K562 (cell line): ENCODE data around the gene ISG20L2. TPM values are rescaled to one million over a fixed set of nuclear protein-coding genes. Genes with fewer than 3 reads are reported as not detected.
A peak's percentile ranks its signal among the peaks of the same experiment; 100 is the strongest.

Source experiments
- AFF4 ChIP-seq: sonication (generic); formaldehyde crosslinking; IDR thresholded peaks from 2 replicates; pipeline ENCODE4 v1.8.0; 2023; ENCODE audit warnings: mild to moderate bottlenecking, missing genetic modification reagents
- ATF2 ChIP-seq: sonication (generic); formaldehyde crosslinking; IDR thresholded peaks from 2 replicates; pipeline ENCODE4 v1.8.1; 2022; ENCODE audit warnings: missing genetic modification reagents
- CBX2 ChIP-seq: fragments of 200-600 bp; sonication (generic); IDR thresholded peaks from one replicate; pipeline ENCODE4 v1.6.1; 2012; ENCODE audit warnings: mild to moderate bottlenecking, low read length, inconsistent platforms; ENCODE audit not compliant: insufficient read depth, poor library complexity, severe bottlenecking
- CREBBP ChIP-seq: IDR thresholded peaks from one replicate; pipeline ENCODE4 v1.6.1; 2012; ENCODE audit warnings: low read depth, mild to moderate bottlenecking, control low read depth, inconsistent platforms, low read length
- DPF2 ChIP-seq: fragments of 450-650 bp; IDR thresholded peaks from 2 replicates; pipeline ENCODE4 v1.6.1; 2016
- EGR1 ChIP-seq: fragments of 450-650 bp; conservative IDR thresholded peaks from 2 replicates; pipeline ENCODE4 v1.6.1; 2017; ENCODE audit warnings: mild to moderate bottlenecking
- EZH2 ChIP-seq: IDR thresholded peaks from 2 replicates; pipeline ENCODE4 v1.6.1; 2012; ENCODE audit warnings: low read depth, mild to moderate bottlenecking, inconsistent platforms, low read length, borderline replicate concordance
- GABPB1 ChIP-seq: sonication (generic); formaldehyde crosslinking; IDR thresholded peaks from 2 replicates; pipeline ENCODE4 v1.8.0; 2022; ENCODE audit warnings: mild to moderate bottlenecking, missing genetic modification reagents
- HNRNPLL ChIP-seq: fragments of 200-400 bp; formaldehyde crosslinking; IDR thresholded peaks from 2 replicates; pipeline ENCODE4 v1.6.1; 2017; ENCODE audit warnings: low read length, low read depth, mild to moderate bottlenecking; ENCODE audit not compliant: poor library complexity, severe bottlenecking
- IRF9 ChIP-seq: fragments of 450-650 bp; IDR thresholded peaks from 2 replicates; pipeline ENCODE4 v1.6.1; 2016; ENCODE audit warnings: missing biosample characterization, missing genetic modification characterization
- MAFK ChIP-seq: IDR thresholded peaks from 2 replicates; pipeline ENCODE4 v1.6.1; 2011; ENCODE audit warnings: low read length, improper control_type of control experiment
- MED1 ChIP-seq: sonication (generic); formaldehyde crosslinking; IDR thresholded peaks from 2 replicates; pipeline ENCODE4 v1.8.1; 2023; ENCODE audit warnings: missing genetic modification reagents, borderline replicate concordance
- PCBP2 ChIP-seq: fragments of 200-400 bp; formaldehyde crosslinking; IDR thresholded peaks from 2 replicates; pipeline ENCODE4 v1.6.1; 2018; ENCODE audit warnings: low read length, low read depth, mild to moderate bottlenecking, moderate library complexity; ENCODE audit not compliant: poor library complexity, severe bottlenecking
- PHB2 ChIP-seq: fragments of 450-650 bp; IDR thresholded peaks from 2 replicates; pipeline ENCODE4 v1.6.1; 2017; ENCODE audit warnings: low read depth
- PURB ChIP-seq: sonication (generic); formaldehyde crosslinking; IDR thresholded peaks from 2 replicates; pipeline ENCODE4 v1.9.0; 2021; ENCODE audit warnings: low read depth, mild to moderate bottlenecking, missing genetic modification reagents
- TAL1 ChIP-seq: fragments of 450-650 bp; IDR thresholded peaks from 2 replicates; pipeline ENCODE4 v1.6.1; 2016; ENCODE audit warnings: mild to moderate bottlenecking
- TCF7 ChIP-seq: sonication (generic); IDR thresholded peaks from 2 replicates; pipeline ENCODE4 v1.6.1; 2016; ENCODE audit warnings: antibody characterized with exemption, borderline replicate concordance
- ZKSCAN1 ChIP-seq: fragments of 150-350 bp; IDR thresholded peaks from 2 replicates; pipeline ENCODE4 v1.6.1; 2016; ENCODE audit warnings: low read depth, low read length
- ZNF12 ChIP-seq: sonication (generic); formaldehyde crosslinking; IDR thresholded peaks from 2 replicates; pipeline ENCODE4 v1.4.0; 2020; ENCODE audit warnings: mild to moderate bottlenecking, missing genetic modification reagents
- ZNF143 ChIP-seq: sonication (generic); formaldehyde crosslinking; IDR thresholded peaks from 2 replicates; pipeline ENCODE4 v1.9.0; 2022; ENCODE audit warnings: mild to moderate bottlenecking, missing genetic modification reagents
- ZNF197 ChIP-seq: fragments of 200-800 bp; sonication (Bioruptor generic); IDR thresholded peaks from 2 replicates; pipeline ENCODE4 v1.6.1; 2016; ENCODE audit warnings: low read depth, missing genetic modification characterization, missing compliant biosample characterization
- ZNF282 ChIP-seq: sonication (generic); formaldehyde crosslinking; IDR thresholded peaks from 2 replicates; pipeline ENCODE4 v1.8.1; 2023; ENCODE audit warnings: missing genetic modification reagents
- ZNF408 ChIP-seq: fragments of 250-450 bp; sonication (Bioruptor Pico); IDR thresholded peaks from 2 replicates; pipeline ENCODE4 v1.4.0; 2020; ENCODE audit warnings: low read depth, mild to moderate bottlenecking, moderate library complexity
- ZNF431 ChIP-seq: sonication (generic); formaldehyde crosslinking; IDR thresholded peaks from 2 replicates; pipeline ENCODE4 v1.8.0; 2022; ENCODE audit warnings: mild to moderate bottlenecking, missing genetic modification reagents
- polyA plus RNA-seq, 8 experiments: library from polyadenylated mRNA; depleted of rRNA in 4 of 8; stranded (reverse) in 5 of 8; unstranded in 3 of 8; fragments of >200 nt; fragmentation: Nextera tagmentation in 2 of 8; fragmentation: Illumina TruSeq in 1 of 8; extraction: Ambion mirVana in 2 of 8; extraction: Trizol in 1 of 8; gene quantifications; 2 replicates each; pipeline versions ENCODE4 v1.2.1 to v1.2.3, GENCODE V29; 2011 to 2014; ENCODE audit warnings: inconsistent platforms in 1 of 8, missing spikeins in 1 of 8
- total RNA-seq, 7 experiments: library from RNA; depleted of rRNA in 6 of 7; stranded (reverse); fragments of >200 nt in 6 of 7; fragmentation: Illumina TruSeq in 2 of 7; extraction: Trizol in 2 of 7; gene quantifications; 2 replicates each; pipeline versions ENCODE4 v1.2.1 to v1.2.3, GENCODE V29; 2011 to 2021; ENCODE audit warnings: low replicate concordance in 1 of 7

ISG20L2 gene
- total and polyA plus RNA-seq, 9 of the 15 experiments (the other 6 are each of a cell fraction or from before 2014, with no cell fraction given): 21.3 to 130 (median 50.3) TPM

DNA sequence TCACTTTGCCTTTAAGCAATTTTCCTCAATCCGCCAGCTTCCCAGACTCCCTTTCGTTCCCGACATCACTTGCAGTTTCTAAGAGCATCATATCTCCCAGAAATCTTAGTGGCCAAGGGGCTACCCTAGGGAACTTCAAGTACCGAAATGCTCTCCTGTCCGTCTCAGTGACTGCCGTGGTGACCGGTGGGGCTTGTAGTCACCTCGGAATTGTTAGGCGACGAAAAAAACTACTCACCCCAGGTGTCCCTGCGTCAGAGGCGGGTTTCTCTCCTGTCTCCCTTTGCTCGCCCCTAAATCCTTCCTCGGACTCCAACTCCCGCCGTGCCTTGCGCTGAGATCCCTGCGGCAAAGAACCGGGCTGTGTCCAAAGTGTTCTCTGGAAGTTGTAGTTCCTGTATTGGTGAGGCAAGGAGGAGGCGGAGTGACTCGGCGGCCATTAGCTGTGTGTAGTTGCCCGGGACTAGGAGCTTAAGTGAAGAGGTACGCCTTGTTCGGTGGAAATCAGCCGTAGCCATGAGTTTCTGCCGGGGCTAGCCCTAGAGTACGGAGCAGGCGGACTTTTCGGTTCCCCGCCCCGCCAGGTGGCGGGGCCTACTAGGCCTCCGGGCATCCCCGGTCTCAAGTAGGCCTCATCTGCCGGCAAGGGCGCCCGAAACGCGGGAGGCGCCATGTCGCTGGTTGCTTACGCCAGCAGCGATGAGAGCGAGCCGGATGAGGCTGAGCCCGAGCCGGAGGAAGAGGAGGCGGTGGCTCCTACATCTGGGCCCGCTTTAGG is 38.7 kb upstream of the ISG20L2 start, which contains the start of gene PRCC (continued):
- TF ChIP-seq ZNF431 (CRISPR knock-in tag) (0 out of 2 replicates have a peak, but pooled peaks have one; percentile 66), EZH2 (no peak), TCF7 (no peak), IRF9 (tag) (no peak), ZNF282 (peak; percentile 87; the same call in 1 of the 2 replicates), MED1 (CRISPR knock-in tag) (no peak), PURB (CRISPR knock-in tag) (no peak), DPF2 (peak; percentile 11; the same call in 1 of the 2 replicates), GABPB1 (CRISPR knock-in tag) (peak; percentile 81), TAL1 (no peak), HNRNPLL (peak; percentile 89), PHB2 (no peak), ZNF143 (peak; percentile 98), PCBP2 (no peak), CREBBP (no peak), ZNF197 (CRISPR knock-in tag) (peak; percentile 99), ZNF12 (CRISPR knock-in tag) (peak; percentile 84; the same call in 1 of the 2 replicates), ZKSCAN1 (peak; percentile 45; the same call in 1 of the 2 replicates), ZNF408 (CRISPR knock-in tag) (no peak), CBX2 (no peak), MAFK (peak; percentile 48), EGR1 (no peak), AFF4 (CRISPR knock-in tag) (peak; percentile 55; the same call in 1 of the 2 replicates), ATF2 (CRISPR knock-in tag) (0 out of 2 replicates have a peak, but pooled peaks have one; percentile 43)
